ENCODE results near the gene FAM168A. TPM values are rescaled to one million over a fixed set of nuclear protein-coding genes. Genes with fewer than 3 reads are reported as not detected.

The FAM168A gene
- total and polyA plus RNA-seq, 2 of the 8 experiments (the other 6 are each of a cell fraction or from before 2014, with no cell fraction given): 17.1 to 21.6 TPM

DNA sequence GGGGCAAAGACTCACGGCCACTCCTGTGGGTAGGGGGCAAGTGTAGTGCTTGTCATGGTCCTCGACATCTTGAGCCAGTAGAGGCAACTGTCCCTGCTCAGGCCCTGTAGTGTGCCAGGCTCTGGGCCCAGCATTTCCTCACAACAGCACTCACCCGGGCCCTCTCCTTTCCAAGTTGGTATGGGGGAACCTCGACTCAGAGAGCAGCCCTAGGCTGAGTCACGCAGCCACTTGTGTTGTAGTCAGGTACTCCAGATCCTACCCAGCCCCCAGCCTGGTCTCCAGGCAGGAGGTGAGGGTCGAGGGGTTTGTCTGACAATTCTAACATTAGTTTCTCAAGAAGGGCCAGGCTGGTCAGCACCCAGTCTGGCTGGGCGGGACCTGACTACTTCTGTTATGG is 217.6 kb downstream of the FAM168A start:
- Histone ChIP-seq H4K20me1 (replicated peaks in 1 of 2; ENCODE audit: control insufficient read depth in 1 of 2, insufficient read depth in 2 of 2, low read length in 2 of 2) (peaks cover 6 to 10% of the 10 kb centered on the region in 2 experiments), H3K79me2 (ENCODE audit: control insufficient read depth in 1 of 2, insufficient read depth in 2 of 2, low read length in 2 of 2) (no peaks in the 10 kb centered on the region; a peak in 1 of 4 replicates)
- TF ChIP-seq CTBP2 (IDR thresholded peaks at IDR 0.05; ENCODE audit: borderline replicate concordance, insufficient read depth, insufficient read length, low read length): no peak
- no peak for TF ChIP-seq CBX8 (IDR thresholded peaks at IDR 0.05; ENCODE audit: borderline replicate concordance, low read depth, low read length)
- no peak for TF ChIP-seq SP4 (IDR thresholded peaks at IDR 0.05; ENCODE audit: low read length)
- TF ChIP-seq CBX5 (IDR thresholded peaks at IDR 0.05; ENCODE audit: low read depth, low read length): no peak
- TF ChIP-seq KDM5A (IDR thresholded peaks at IDR 0.05; ENCODE audit: low read length): no peak
- TF ChIP-seq GABPA (IDR thresholded peaks at IDR 0.05; ENCODE audit: borderline replicate concordance, insufficient read depth, low read length): no peak
- TF ChIP-seq JUN (IDR thresholded peaks at IDR 0.05; ENCODE audit: low read depth, low read length): no peak
- no peak for TF ChIP-seq FOSL1 (IDR thresholded peaks at IDR 0.05; ENCODE audit: insufficient read depth, low read depth, low read length)
- TF ChIP-seq BRCA1 (IDR thresholded peaks at IDR 0.05; ENCODE audit: low read depth, low read length): no peak
- TF ChIP-seq RXRA (IDR thresholded peaks at IDR 0.05; ENCODE audit: insufficient read depth, low read depth, low read length): no peak
- TF ChIP-seq YY1 (IDR thresholded peaks at IDR 0.05; ENCODE audit: low read depth, low read length): no peak

More for the DNA sequence above, 217.6 kb downstream of the FAM168A start:
- Histone ChIP-seq H3K23me2 (ENCODE audit: low read depth, low read length) (peaks cover 8% of the 10 kb centered on the region), H3K18ac (ENCODE audit: extremely low read depth, low read length) (no peak overlapping the region), H3K36me3 (ENCODE audit: control insufficient read depth in 2 of 4, insufficient read depth in 4 of 4, low read length in 3 of 4) (no peaks in the 10 kb centered on the region), H4K91ac (replicated peaks; ENCODE audit: insufficient read length, low read length) (no peak overlapping the region), H2BK5ac (ENCODE audit: low read depth, low read length) (no peak overlapping the region), H4K5ac (ENCODE audit: insufficient read length, low read depth, low read length) (no peak overlapping the region), H3K27me3 (replicated peaks in 1 of 4; ENCODE audit: control insufficient read depth in 3 of 4, extremely low read depth in 1 of 4, insufficient read depth in 3 of 4, low read length in 3 of 4) (peaks cover 0 to 15% (median 9%) of the 10 kb centered on the region in 4 experiments; a peak in 4 of 7 replicates), H2BK20ac (ENCODE audit: low read length) (no peak overlapping the region), H3K56ac (replicated peaks; ENCODE audit: insufficient read length, low read depth, low read length) (no peak overlapping the region), H3K4me1 (replicated peaks in 1 of 4; ENCODE audit: control insufficient read depth in 3 of 4, insufficient read depth in 4 of 4, low read length in 3 of 4) (peaks cover 3 to 18% (median 10%) of the 10 kb centered on the region in 4 experiments), H3K9me3 (ENCODE audit: insufficient read depth in 2 of 2, low read depth in 1 of 2, low read length in 1 of 2) (no peaks in the 10 kb centered on the region), H2BK12ac (ENCODE audit: low read depth, low read length) (no peak overlapping the region), H3K4me3 (ENCODE audit: extremely low read depth in 1 of 4, insufficient read depth in 2 of 4, low read depth in 3 of 4, low read length in 4 of 4) (no peak overlapping the region), H3K14ac (ENCODE audit: insufficient read length) (no peak overlapping the region), H3K79me1 (ENCODE audit: low read depth, low read length) (peaks cover 9% of the 10 kb centered on the region; the same call in 1 of the 2 replicates), H4K8ac (ENCODE audit: extremely low read depth, insufficient read depth, low read length) (no peak overlapping the region), H2BK15ac (ENCODE audit: low read length) (no peak overlapping the region), H3K27ac (ENCODE audit: low read depth, low read length) (no peak overlapping the region), H3K4ac (replicated peaks; ENCODE audit: insufficient read length, low read depth, low read length) (no peak overlapping the region), H3K4me2 (ENCODE audit: insufficient read depth in 1 of 2, low read depth in 2 of 2, low read length in 2 of 2) (no peak overlapping the region), H3K9ac (replicated peaks in 1 of 4; ENCODE audit: extremely low read depth in 1 of 4, low read depth in 3 of 4, low read length in 3 of 4) (no peak overlapping the region), H2AK5ac (ENCODE audit: low read depth, low read length) (no peak overlapping the region), H2BK120ac (replicated peaks; ENCODE audit: low read depth, low read length) (no peak overlapping the region), H3K23ac (ENCODE audit: insufficient read length) (no peak overlapping the region), H2AFZ (ENCODE audit: low read length) (no peak overlapping the region)
- FAIRE-seq: no peak
- POLR2A ChIA-PET (ENCODE audit: partially characterized antibody): interaction anchor here (0.6 to 1.8 kb wide), 4 partner anchors 13 to 747 kb away, joined by 3 to 5 read pairs (median 4); no protein-coding TSS in a partner anchor
- DNase-seq (ENCODE audit: low read depth in 1 of 2, low spot score in 2 of 2): no peak
- CTCF ChIA-PET (ENCODE audit: partially characterized antibody): interaction anchor here (1.0 to 59.1 kb wide), 6 partner anchors 9 to 57 kb away, joined by 3 to 1456 read pairs (median 6); no protein-coding TSS in a partner anchor
- WGBS, 2 experiments (ENCODE audit: extremely low coverage in 1 of 2, insufficient coverage in 1 of 2, insufficient read length in 1 of 2, insufficient replicate concordance in 2 of 2, low coverage in 1 of 2, low lambda C conversion rate in 2 of 2, missing lambda C conversion rate in 1 of 2): 94% methylated on average over 6 of the region's 7 CpGs; no CpG with 5 or more reads in 1 of the 2 experiments

Data from H1 (cell line).